ENCODE data around the gene MC1R.
"Not testable (repeated sequence)": the region's sequence is repeated elsewhere in the genome, so short reads cannot be mapped to it uniquely, and the experiment has no call there.

Gene MC1R

GRCh38 chr16:89934611-89935553 lies 16.2 kb downstream of the MC1R start:
- no peak for DNase-seq (ENCODE audit: low read depth in 2 of 2)

GRCh38 chr16:89935620-89936019 lies 17.0 kb downstream of the MC1R start:
- DNase-seq (ENCODE audit: low read depth in 2 of 2) = not testable (repeated sequence)

- DNase-seq (ENCODE audit: low read depth in 2 of 2) = no peak
Measured at GRCh38 chr16:89936034-89936433, 17.4 kb downstream of the MC1R start.

- DNase-seq (ENCODE audit: low read depth in 2 of 2) = no peak
Measured at GRCh38 chr16:89936508-89936907, 17.8 kb downstream of the MC1R start.

- DNase-seq (ENCODE audit: low read depth in 2 of 2) = no peak
Measured at GRCh38 chr16:89936981-89937380, 18.3 kb downstream of the MC1R start.

- DNase-seq (ENCODE audit: low read depth in 2 of 2) = no peak
Measured at GRCh38 chr16:89938175-89938885, 19.7 kb downstream of the MC1R start.

- no peak for DNase-seq (ENCODE audit: low read depth in 2 of 2)
Measured at GRCh38 chr16:89944773-89945172, 26.1 kb downstream of the MC1R start.

GRCh38 chr16:89945654-89946053 lies 27.0 kb downstream of the MC1R start:
- DNase-seq (ENCODE audit: low read depth in 2 of 2) = no peak

GRCh38 chr16:89946515-89946914 lies 27.9 kb downstream of the MC1R start:
- no peak for DNase-seq (ENCODE audit: low read depth in 2 of 2)

GRCh38 chr16:89949121-89949742 lies 30.6 kb downstream of the MC1R start:
- DNase-seq (ENCODE audit: low read depth in 2 of 2) = no peak

GRCh38 chr16:89949756-89950155 lies 31.1 kb downstream of the MC1R start:
- DNase-seq (ENCODE audit: low read depth in 2 of 2) = no peak

- DNase-seq (ENCODE audit: low read depth in 2 of 2) = no peak
Measured at GRCh38 chr16:89951509-89951908, 32.8 kb downstream of the MC1R start.

- DNase-seq (ENCODE audit: low read depth in 2 of 2) = no peak
Measured at GRCh38 chr16:89952049-89952448, 33.4 kb downstream of the MC1R start.

GRCh38 chr16:89952551-89952950 lies 33.9 kb downstream of the MC1R start:
- DNase-seq (ENCODE audit: low read depth in 2 of 2) = no peak

GRCh38 chr16:89953671-89954406 lies 35.2 kb downstream of the MC1R start:
- no peak for DNase-seq (ENCODE audit: low read depth in 2 of 2)

- DNase-seq (ENCODE audit: low read depth in 2 of 2) = no peak
Measured at GRCh38 chr16:89954462-89954861, 35.8 kb downstream of the MC1R start.

- DNase-seq (ENCODE audit: low read depth in 2 of 2) = no peak
Measured at GRCh38 chr16:89955001-89955685, 36.5 kb downstream of the MC1R start.

GRCh38 chr16:89956505-89957215 lies 38.0 kb downstream of the MC1R start:
- DNase-seq (ENCODE audit: low read depth in 2 of 2) = no peak

GRCh38 chr16:89957216-89957785 lies 38.6 kb downstream of the MC1R start:
- no peak for DNase-seq (ENCODE audit: low read depth in 2 of 2)

- no peak for DNase-seq (ENCODE audit: low read depth in 2 of 2)
Measured at GRCh38 chr16:89958068-89958467, 39.4 kb downstream of the MC1R start.
